H1 (cell line): ENCODE data around the gene GAS6.

Source experiments
- ATF2 ChIP-seq: IDR thresholded peaks from 2 replicates; pipeline ENCODE4 v1.6.1; 2012; ENCODE audit warnings: low read length, inconsistent platforms
- CTCF ChIP-seq, 3 experiments: IDR thresholded peaks; 1 replicate in 2 of 3; 2 replicates in 1 of 3; pipeline versions ENCODE4 v1.5.1 to v1.6.1; 2011; ENCODE audit warnings: low read length in 3 of 3, mild to moderate bottlenecking in 3 of 3, inconsistent platforms in 2 of 3, low read depth in 1 of 3, moderate library complexity in 1 of 3; ENCODE audit not compliant: insufficient read depth in 1 of 3; ENCODE audit errors: control extremely low read depth in 1 of 3
- EZH2 ChIP-seq: fragments of 200-600 bp; sonication (generic); IDR thresholded peaks from 2 replicates; pipeline ENCODE4 v1.7.1; 2012; ENCODE audit warnings: low read depth, mild to moderate bottlenecking, moderate library complexity, low read length, inconsistent platforms; ENCODE audit not compliant: severe bottlenecking
- GABPA ChIP-seq: IDR thresholded peaks from 2 replicates; pipeline ENCODE4 v1.6.1; 2011; ENCODE audit warnings: mild to moderate bottlenecking, low read length, moderate library complexity, borderline replicate concordance; ENCODE audit not compliant: insufficient read depth
- HDAC6 ChIP-seq: IDR thresholded peaks from one replicate; pipeline ENCODE4 v1.7.1; 2012; ENCODE audit warnings: low read depth, mild to moderate bottlenecking, inconsistent platforms, low read length, moderate library complexity
- POLR2A ChIP-seq, 2 experiments: IDR thresholded peaks; 1 replicate in 1 of 2; 2 replicates in 1 of 2; pipeline ENCODE4 v1.6.1; 2011; ENCODE audit warnings: low read depth in 2 of 2, low read length in 2 of 2, mild to moderate bottlenecking in 2 of 2; ENCODE audit errors: control extremely low read depth in 1 of 2
- RAD21 ChIP-seq, 2 experiments: IDR thresholded peaks in 1 of 2; conservative IDR thresholded peaks in 1 of 2; 2 replicates each; pipeline ENCODE4 v1.6.1; 2011; ENCODE audit warnings: low read depth in 2 of 2, low read length in 2 of 2, improper control_type of control experiment in 1 of 2, inconsistent platforms in 1 of 2, mild to moderate bottlenecking in 1 of 2, moderate library complexity in 1 of 2
- SIN3A ChIP-seq, 2 experiments: IDR thresholded peaks in 1 of 2; conservative IDR thresholded peaks in 1 of 2; 2 replicates each; pipeline ENCODE4 v1.6.1; 2011 to 2012; ENCODE audit warnings: low read length in 2 of 2, improper control_type of control experiment in 1 of 2, low read depth in 1 of 2, mild to moderate bottlenecking in 1 of 2
- SRF ChIP-seq: IDR thresholded peaks from 2 replicates; pipeline ENCODE4 v1.6.1; 2011; ENCODE audit warnings: mild to moderate bottlenecking, low read depth, low read length, moderate library complexity

- TF ChIP-seq POLR2A (IDR thresholded peaks at IDR 0.05; ENCODE audit: control extremely low read depth in 1 of 2, low read depth in 2 of 2, low read length in 2 of 2) (no peak), CTCF (IDR thresholded peaks at IDR 0.05; ENCODE audit: control extremely low read depth in 1 of 3, insufficient read depth in 1 of 3, low read depth in 1 of 3, low read length in 3 of 3) (no peak), ATF2 (no peak), SIN3A (conservative IDR thresholded peaks at IDR 0.05 in 1 of 2, IDR thresholded peaks at IDR 0.05 in 1 of 2; ENCODE audit: low read depth in 1 of 2, low read length in 2 of 2) (no peak), EZH2 (no peak), RAD21 (IDR thresholded peaks at IDR 0.05 in 1 of 2, conservative IDR thresholded peaks at IDR 0.05 in 1 of 2; ENCODE audit: low read depth in 2 of 2, low read length in 2 of 2) (no peak), HDAC6 (no peak), GABPA (no peak), SRF (no peak)
These were observed 8.6 kb downstream of the GAS6 start for GRCh38 chr13:113855012-113855921.
